Measurements from ENCODE around the gene ASCL1. TPM values are rescaled to one million over a fixed set of nuclear protein-coding genes. Genes with fewer than 3 reads are reported as not detected.

Gene ASCL1
- 0.21 and 0.23 TPM in 2 replicates for total RNA-seq (2011; cell fraction: chromatin; rRNA removed; ENCODE audit: low replicate concordance)
- not detected in 2 replicates for total RNA-seq (2011; cell fraction: nucleolus; rRNA removed)
- total RNA-seq (2011; cell fraction: nucleoplasm; rRNA removed): 0.22 and 0.38 TPM in 2 replicates
- not detected in 2 replicates for total RNA-seq (2014; rRNA removed)
- total RNA-seq (2014; rRNA removed; fragmentation: Illumina TruSeq; extraction: Trizol): 0.10 TPM in 1 of 2 replicates, not detected in the other
- 0.04 and 0.11 TPM in 2 replicates for total RNA-seq (2015; rRNA removed; fragmentation: Illumina TruSeq; extraction: Trizol)
- total RNA-seq (2021): not detected in 2 replicates
- 0.03 and 0.06 TPM in 2 replicates for polyA plus RNA-seq (2011; rRNA removed)
- 0.03 and 0.10 TPM in 2 replicates for polyA plus RNA-seq (2011; cell fraction: cytosol; rRNA removed)
- 0.25 and 0.55 TPM in 2 replicates for polyA plus RNA-seq (2011; cell fraction: nucleus; rRNA removed)
- polyA plus RNA-seq (2012): 0.10 and 0.39 TPM in 2 replicates
- polyA plus RNA-seq (2014; fragmentation: Illumina TruSeq; extraction: Trizol): 0.04 and 0.06 TPM in 2 replicates
- under 1 TPM; 0.01 to 0.03 TPM for polyA plus RNA-seq (2014; fragmentation: Nextera tagmentation; extraction: Ambion mirVana)
- polyA plus RNA-seq (2014; rRNA removed): 0.09 and 0.15 TPM in 2 replicates
- polyA minus RNA-seq (2011; rRNA and poly(A)+ RNA removed): not detected in 2 replicates
- not detected in 2 replicates for polyA minus RNA-seq (2011; cell fraction: cytosol; rRNA and poly(A)+ RNA removed)
- polyA minus RNA-seq (2011; cell fraction: nucleus; rRNA and poly(A)+ RNA removed): not detected in 2 replicates
- percentile 25 among the genes with signal in this experiment for Bru-seq, nascent RNA
- percentile 17 among the genes with signal in this experiment for BruChase-seq, experiment 1, labeled RNA remaining after a 2-hour chase
- BruChase-seq, experiment 2, labeled RNA remaining after a 6-hour chase: percentile 24 among the genes with signal in this experiment
- long read RNA-seq, experiment 1: 0 reads
- long read RNA-seq, experiment 2: 0 reads
- long read RNA-seq, experiment 3: 0 reads

DNA sequence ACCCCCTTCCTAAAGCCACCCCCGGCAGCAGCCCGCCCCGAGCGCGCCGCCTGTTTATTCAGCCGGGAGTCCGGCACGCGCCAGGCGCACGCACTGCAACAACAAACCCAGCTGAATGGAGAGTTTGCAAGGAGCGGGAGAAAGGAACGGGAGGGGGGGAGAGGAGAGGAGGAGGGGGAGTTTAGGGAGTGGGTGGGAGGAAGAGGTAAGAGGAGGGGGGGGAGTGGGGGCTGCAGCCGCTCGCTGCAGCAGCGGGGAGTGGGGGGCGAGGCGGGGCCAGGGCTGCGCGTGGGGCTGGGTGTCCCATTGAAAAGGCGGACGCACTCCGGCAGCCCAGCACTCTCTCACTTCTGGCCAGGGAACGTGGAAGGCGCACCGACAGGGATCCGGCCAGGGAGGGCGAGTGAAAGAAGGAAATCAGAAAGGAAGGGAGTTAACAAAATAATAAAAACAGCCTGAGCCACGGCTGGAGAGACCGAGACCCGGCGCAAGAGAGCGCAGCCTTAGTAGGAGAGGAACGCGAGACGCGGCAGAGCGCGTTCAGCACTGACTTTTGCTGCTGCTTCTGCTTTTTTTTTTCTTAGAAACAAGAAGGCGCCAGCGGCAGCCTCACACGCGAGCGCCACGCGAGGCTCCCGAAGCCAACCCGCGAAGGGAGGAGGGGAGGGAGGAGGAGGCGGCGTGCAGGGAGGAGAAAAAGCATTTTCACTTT is at the start of gene ASCL1:
Gene ASCL1 (plus strand): TSS at position 336 of the 712 bp plus-strand sequence. CDS start 571 bp downstream, outside the sequence.
- WGBS (ENCODE audit: insufficient coverage, low coverage, missing lambda C conversion rate): 7% methylated on average over 14 of the region's 52 CpGs
- ChIA-PET CTCF (ENCODE audit: low intra/inter-chr PET ratio) (no interaction called here), POLR2A (no interaction called here)
- ATAC-seq (no peak), DNase-seq (ENCODE audit: extremely low read depth in 1 of 4, low spot score in 3 of 4) (no peak), FAIRE-seq (no peak)
- Histone ChIP-seq H3K79me2 (ENCODE audit: control insufficient read depth, insufficient read depth, low read length) (no peaks in the 10 kb centered on the region), H3K9ac (ENCODE audit: insufficient read depth in 1 of 2, low read depth in 2 of 2, low read length in 2 of 2) (no peak within 1 kb of the TSS), H3K4me1 (replicated peaks in 1 of 2; ENCODE audit: control insufficient read depth in 2 of 2, insufficient read depth in 2 of 2, low read length in 2 of 2) (peaks cover 0 to 7% of the 10 kb centered on the region in 2 experiments; a peak in 1 of 5 replicates), H2AFZ (ENCODE audit: low read depth, low read length) (no peak within 1 kb of the TSS), H3K27ac (ENCODE audit: extremely low read depth, low read depth, low read length) (no peak within 1 kb of the TSS), H3K9me3 (replicated peaks; ENCODE audit: control insufficient read depth, insufficient read depth, low read depth, low read length) (no peaks in the 10 kb centered on the region), H3K4me2 (ENCODE audit: insufficient read depth, low read length) (no peak within 1 kb of the TSS), H3K36me3 (ENCODE audit: control insufficient read depth, insufficient read depth, low read length) (no peaks in the 10 kb centered on the region), H3K9me1 (ENCODE audit: control insufficient read depth, insufficient read depth, low read length) (no peaks in the 10 kb centered on the region), H4K20me1 (replicated peaks; ENCODE audit: control insufficient read depth, insufficient read depth, low read length) (no peaks in the 10 kb centered on the region), H3K4me3 (no peak within 1 kb of the TSS), H3K27me3 (ENCODE audit: control insufficient read depth in 2 of 2, insufficient read depth in 2 of 2, low read length in 2 of 2) (peaks cover 2 to 21% of the 10 kb centered on the region in 2 experiments; a peak in 4 of 5 replicates)
- intact Hi-C loops (cut with micrococcal nuclease) (no loop called here), in situ Hi-C loops (cut with MboI) (no loop called here)
- TF ChIP-seq, protein P1, sequence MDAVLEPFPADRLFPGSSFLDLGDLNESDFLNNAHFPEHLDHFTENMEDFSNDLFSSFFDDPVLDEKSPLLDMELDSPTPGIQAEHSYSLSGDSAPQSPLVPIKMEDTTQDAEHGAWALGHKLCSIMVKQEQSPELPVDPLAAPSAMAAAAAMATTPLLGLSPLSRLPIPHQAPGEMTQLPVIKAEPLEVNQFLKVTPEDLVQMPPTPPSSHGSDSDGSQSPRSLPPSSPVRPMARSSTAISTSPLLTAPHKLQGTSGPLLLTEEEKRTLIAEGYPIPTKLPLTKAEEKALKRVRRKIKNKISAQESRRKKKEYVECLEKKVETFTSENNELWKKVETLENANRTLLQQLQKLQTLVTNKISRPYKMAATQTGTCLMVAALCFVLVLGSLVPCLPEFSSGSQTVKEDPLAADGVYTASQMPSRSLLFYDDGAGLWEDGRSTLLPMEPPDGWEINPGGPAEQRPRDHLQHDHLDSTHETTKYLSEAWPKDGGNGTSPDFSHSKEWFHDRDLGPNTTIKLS (IDR thresholded peaks at IDR 0.05; ENCODE audit: borderline replicate concordance, low read depth): no peak
- TF ChIP-seq HCFC1 (IDR thresholded peaks at IDR 0.05; ENCODE audit: low read depth, low read length) (no peak), RCOR1 (IDR thresholded peaks at IDR 0.05; ENCODE audit: borderline replicate concordance in 1 of 2, low read depth in 2 of 2, low read length in 2 of 2) (no peak)
- TF ChIP-seq, protein P2, sequence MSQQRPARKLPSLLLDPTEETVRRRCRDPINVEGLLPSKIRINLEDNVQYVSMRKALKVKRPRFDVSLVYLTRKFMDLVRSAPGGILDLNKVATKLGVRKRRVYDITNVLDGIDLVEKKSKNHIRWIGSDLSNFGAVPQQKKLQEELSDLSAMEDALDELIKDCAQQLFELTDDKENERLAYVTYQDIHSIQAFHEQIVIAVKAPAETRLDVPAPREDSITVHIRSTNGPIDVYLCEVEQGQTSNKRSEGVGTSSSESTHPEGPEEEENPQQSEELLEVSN (IDR thresholded peaks at IDR 0.05; ENCODE audit: borderline replicate concordance in 1 of 2, extremely low read depth in 1 of 2, insufficient read depth in 1 of 2, insufficient read length in 1 of 2, low read depth in 1 of 2, low read length in 1 of 2, poor library complexity in 1 of 2, severe bottlenecking in 1 of 2): peak in 1 of 2 experiments; percentile 14
- no TSS peak for BruUV-seq (replicated peaks)
